Chondrocyte (in vitro differentiated cells): ENCODE data around the gene OGG1. TPM values are rescaled to one million over a fixed set of nuclear protein-coding genes. Genes with fewer than 3 reads are reported as not detected.

Experiments used
- DNase-seq: peaks from one replicate; pipeline ENCODE4 v3.0.0; 2021; ENCODE audit warnings: mixed read lengths, low spot score
- H3K27ac Mint-ChIP-seq: one replicate; pipeline ENCODE4 v1.8.0; 2021; ENCODE audit warnings: mild to moderate bottlenecking, moderate library complexity, mixed read lengths; ENCODE audit not compliant: unreplicated experiment
- H3K27me3 Mint-ChIP-seq: 2 replicates; pipeline ENCODE4 v1.8.0; 2021; ENCODE audit warnings: low read depth, mixed read lengths
- H3K36me3 Mint-ChIP-seq: 2 replicates; pipeline ENCODE4 v1.8.0; 2021; ENCODE audit warnings: low read depth, mixed read lengths
- H3K4me1 Mint-ChIP-seq: 2 replicates; pipeline ENCODE4 v1.8.0; 2021; ENCODE audit warnings: low read depth, mild to moderate bottlenecking, mixed read lengths
- H3K4me3 Mint-ChIP-seq: one replicate; pipeline ENCODE4 v1.8.0; 2021; ENCODE audit warnings: mild to moderate bottlenecking, moderate library complexity, mixed read lengths; ENCODE audit not compliant: unreplicated experiment
- H3K9me3 Mint-ChIP-seq: 2 replicates; pipeline ENCODE4 v1.8.0; 2021; ENCODE audit warnings: low read depth, mixed read lengths
- total RNA-seq: library from RNA; stranded (reverse); gene quantifications from 3 replicates; pipeline ENCODE4 v1.2.1, GENCODE V29; 2021
- TF ChIP-seq, protein P1 (sequence below): fragments of 200-600 bp; sonication (generic); IDR thresholded peaks from 2 replicates; pipeline ENCODE4 v1.5.0; 2021; ENCODE audit warnings: antibody characterized with exemption, mild to moderate bottlenecking, moderate library complexity

The OGG1 gene
- total RNA-seq, 1 donor from 2014 or later, result 23.8 TPM

DNA sequence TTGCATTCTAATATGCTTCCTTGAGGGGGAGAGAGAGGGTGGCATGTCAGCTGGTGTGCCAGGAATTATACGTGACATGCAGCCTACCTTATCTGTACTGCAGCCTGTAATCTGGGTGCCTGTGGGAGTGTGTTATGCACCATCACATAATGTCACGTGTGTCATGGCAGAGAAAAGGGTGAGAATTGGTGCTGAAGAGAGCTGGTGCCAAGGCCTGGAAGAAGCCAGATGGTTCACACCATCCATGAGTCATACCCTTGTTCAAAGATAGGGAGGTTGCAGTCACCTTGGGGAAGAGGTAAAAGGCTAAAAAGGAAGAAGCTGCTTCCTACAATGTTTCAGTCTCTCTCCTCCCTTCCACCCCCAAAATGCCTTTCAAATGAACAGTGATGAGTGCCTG lies 12.9 kb upstream of the OGG1 start:
- Mint-ChIP-seq H3K36me3 (peaks cover 32% of the 10 kb centered on the region), H3K27ac (no peak overlapping the region), H3K4me3 (no peak overlapping the region), H3K4me1 (peaks cover 19% of the 10 kb centered on the region), H3K27me3 (no peaks in the 10 kb centered on the region), H3K9me3 (no peaks in the 10 kb centered on the region)
- TF ChIP-seq, protein P1, sequence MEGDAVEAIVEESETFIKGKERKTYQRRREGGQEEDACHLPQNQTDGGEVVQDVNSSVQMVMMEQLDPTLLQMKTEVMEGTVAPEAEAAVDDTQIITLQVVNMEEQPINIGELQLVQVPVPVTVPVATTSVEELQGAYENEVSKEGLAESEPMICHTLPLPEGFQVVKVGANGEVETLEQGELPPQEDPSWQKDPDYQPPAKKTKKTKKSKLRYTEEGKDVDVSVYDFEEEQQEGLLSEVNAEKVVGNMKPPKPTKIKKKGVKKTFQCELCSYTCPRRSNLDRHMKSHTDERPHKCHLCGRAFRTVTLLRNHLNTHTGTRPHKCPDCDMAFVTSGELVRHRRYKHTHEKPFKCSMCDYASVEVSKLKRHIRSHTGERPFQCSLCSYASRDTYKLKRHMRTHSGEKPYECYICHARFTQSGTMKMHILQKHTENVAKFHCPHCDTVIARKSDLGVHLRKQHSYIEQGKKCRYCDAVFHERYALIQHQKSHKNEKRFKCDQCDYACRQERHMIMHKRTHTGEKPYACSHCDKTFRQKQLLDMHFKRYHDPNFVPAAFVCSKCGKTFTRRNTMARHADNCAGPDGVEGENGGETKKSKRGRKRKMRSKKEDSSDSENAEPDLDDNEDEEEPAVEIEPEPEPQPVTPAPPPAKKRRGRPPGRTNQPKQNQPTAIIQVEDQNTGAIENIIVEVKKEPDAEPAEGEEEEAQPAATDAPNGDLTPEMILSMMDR, result no peak
- no peak for DNase-seq

DNA sequence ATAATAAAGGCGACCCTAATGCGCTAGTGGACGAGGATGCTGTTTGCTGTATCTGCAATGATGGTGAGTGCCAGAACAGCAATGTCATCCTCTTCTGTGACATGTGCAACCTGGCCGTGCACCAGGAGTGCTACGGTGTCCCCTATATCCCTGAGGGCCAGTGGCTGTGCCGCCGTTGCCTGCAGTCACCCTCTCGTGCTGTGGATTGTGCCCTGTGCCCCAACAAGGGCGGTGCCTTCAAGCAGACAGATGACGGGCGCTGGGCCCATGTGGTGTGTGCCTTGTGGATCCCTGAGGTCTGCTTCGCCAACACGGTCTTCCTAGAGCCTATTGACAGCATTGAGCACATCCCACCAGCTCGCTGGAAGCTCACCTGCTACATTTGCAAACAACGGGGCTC lies 10.6 kb upstream of the OGG1 start:
- peaks cover 42% of the 10 kb centered on the region for H3K36me3 Mint-ChIP-seq
- H3K4me1 Mint-ChIP-seq, result no peaks in the 10 kb centered on the region
- H3K27ac Mint-ChIP-seq, result no peak overlapping the region
- no peak overlapping the region for H3K4me3 Mint-ChIP-seq
- H3K27me3 Mint-ChIP-seq, result no peaks in the 10 kb centered on the region
- H3K9me3 Mint-ChIP-seq, result no peaks in the 10 kb centered on the region
- no peak for DNase-seq
- TF ChIP-seq, protein P1, result no peak

DNA sequence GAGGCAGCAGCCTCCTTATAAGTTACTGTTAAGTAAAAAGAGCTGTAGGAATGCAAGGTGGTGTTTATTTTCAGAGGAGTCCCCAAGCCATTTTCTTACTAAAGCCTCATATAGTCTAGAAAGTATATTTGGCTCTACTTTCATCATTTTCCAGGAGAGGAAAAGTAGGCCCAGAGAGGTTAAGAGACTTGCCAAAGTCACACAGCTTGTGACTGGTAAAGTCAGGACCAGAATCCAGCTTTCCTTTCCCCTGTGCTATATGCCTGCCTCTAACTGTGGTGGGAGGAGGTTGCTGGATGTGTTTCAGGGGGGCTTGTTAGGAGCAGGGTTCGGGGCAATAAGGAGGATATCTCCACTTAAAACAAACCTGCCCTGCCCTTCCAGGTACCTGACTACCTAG lies 7.2 kb upstream of the OGG1 start:
- no peak for DNase-seq
- Mint-ChIP-seq H3K9me3 (no peaks in the 10 kb centered on the region), H3K4me3 (no peak overlapping the region), H3K27me3 (no peaks in the 10 kb centered on the region), H3K4me1 (peaks cover 12% of the 10 kb centered on the region), H3K36me3 (peaks cover 45% of the 10 kb centered on the region), H3K27ac (no peak overlapping the region)
- TF ChIP-seq, protein P1, result no peak

DNA sequence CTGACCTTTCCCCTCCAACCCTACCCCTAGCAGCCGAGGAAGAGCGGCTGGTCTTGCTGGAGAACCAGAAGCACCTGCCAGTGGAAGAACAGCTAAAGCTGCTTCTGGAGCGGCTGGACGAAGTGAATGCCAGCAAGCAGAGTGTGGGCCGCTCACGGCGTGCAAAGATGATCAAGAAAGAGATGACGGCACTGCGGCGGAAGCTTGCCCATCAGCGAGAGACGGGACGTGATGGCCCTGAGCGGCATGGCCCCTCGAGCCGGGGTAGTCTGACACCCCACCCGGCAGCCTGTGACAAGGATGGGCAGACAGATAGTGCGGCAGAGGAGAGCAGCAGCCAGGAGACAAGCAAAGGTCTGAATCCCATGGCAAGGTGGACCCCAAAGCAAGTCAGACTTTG lies 6.2 kb upstream of the OGG1 start:
- TF ChIP-seq, protein P1, result no peak
- DNase-seq, result no peak

DNA sequence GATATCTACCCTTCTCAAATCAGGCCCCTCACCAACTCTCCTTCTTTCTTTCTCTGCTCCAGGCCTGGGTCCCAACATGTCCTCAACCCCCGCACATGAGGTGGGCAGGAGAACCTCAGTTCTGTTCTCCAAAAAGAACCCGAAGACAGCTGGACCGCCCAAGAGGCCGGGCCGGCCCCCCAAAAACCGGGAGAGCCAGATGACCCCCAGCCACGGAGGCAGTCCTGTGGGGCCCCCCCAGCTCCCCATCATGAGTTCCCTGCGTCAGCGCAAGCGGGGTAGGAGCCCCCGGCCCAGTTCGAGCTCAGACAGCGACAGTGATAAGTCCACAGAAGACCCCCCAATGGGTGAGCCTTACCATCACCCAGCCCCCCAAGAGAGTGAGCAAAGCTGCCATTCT lies 5.6 kb upstream of the OGG1 start:
- TF ChIP-seq, protein P1, result no peak
- Mint-ChIP-seq H3K4me1 (peaks cover 19% of the 10 kb centered on the region), H3K36me3 (peaks cover 43% of the 10 kb centered on the region)

More for the DNA sequence above, 6.2 kb upstream of the OGG1 start:
- H3K27me3 Mint-ChIP-seq, result no peaks in the 10 kb centered on the region
- H3K4me1 Mint-ChIP-seq, result peaks cover 13% of the 10 kb centered on the region
- peaks cover 45% of the 10 kb centered on the region for H3K36me3 Mint-ChIP-seq
- H3K27ac Mint-ChIP-seq, result no peak overlapping the region
- H3K4me3 Mint-ChIP-seq, result no peak overlapping the region
- H3K9me3 Mint-ChIP-seq, result no peaks in the 10 kb centered on the region

More for the DNA sequence above, 5.6 kb upstream of the OGG1 start:
- Mint-ChIP-seq H3K27ac (no peak overlapping the region), H3K9me3 (no peaks in the 10 kb centered on the region), H3K4me3 (no peak overlapping the region), H3K27me3 (no peaks in the 10 kb centered on the region)
- DNase-seq, result no peak
